Astrocyte (in vitro differentiated cells and primary cell): ENCODE data around the gene FHIT.

ENCODE experiments used
- CTCF ChIP-seq: IDR thresholded peaks from 2 replicates; pipeline ENCODE4 v1.5.1; 2011; ENCODE audit warnings: low read depth, mild to moderate bottlenecking, inconsistent platforms, low read length, moderate library complexity; ENCODE audit not compliant: insufficient read depth
- EZH2 ChIP-seq: IDR thresholded peaks from 2 replicates; pipeline ENCODE4 v1.6.1; 2012; ENCODE audit warnings: mild to moderate bottlenecking, low read length, inconsistent platforms; ENCODE audit not compliant: insufficient read depth

- TF ChIP-seq EZH2 = no peak
- TF ChIP-seq CTCF = no peak
These were observed 1223.9 kb downstream of the FHIT start for GRCh38 chr3:60027335-60027734.
